Loucy (cell line): ENCODE results near the gene RACK1.

Experiments
- EZH2phosphoT487 ChIP-seq: fragments of 200-600 bp; IDR thresholded peaks from 2 replicates; pipeline ENCODE4 v1.6.1; 2018; ENCODE audit warnings: antibody characterized with exemption, mild to moderate bottlenecking, moderate library complexity, borderline replicate concordance
- TF ChIP-seq, protein P1 (sequence below): fragments of 200-600 bp; sonication (generic); conservative IDR thresholded peaks from 2 replicates; pipeline ENCODE4 v1.5.1; 2014; ENCODE audit warnings: mild to moderate bottlenecking, antibody characterized with exemption, low read length

DNA sequence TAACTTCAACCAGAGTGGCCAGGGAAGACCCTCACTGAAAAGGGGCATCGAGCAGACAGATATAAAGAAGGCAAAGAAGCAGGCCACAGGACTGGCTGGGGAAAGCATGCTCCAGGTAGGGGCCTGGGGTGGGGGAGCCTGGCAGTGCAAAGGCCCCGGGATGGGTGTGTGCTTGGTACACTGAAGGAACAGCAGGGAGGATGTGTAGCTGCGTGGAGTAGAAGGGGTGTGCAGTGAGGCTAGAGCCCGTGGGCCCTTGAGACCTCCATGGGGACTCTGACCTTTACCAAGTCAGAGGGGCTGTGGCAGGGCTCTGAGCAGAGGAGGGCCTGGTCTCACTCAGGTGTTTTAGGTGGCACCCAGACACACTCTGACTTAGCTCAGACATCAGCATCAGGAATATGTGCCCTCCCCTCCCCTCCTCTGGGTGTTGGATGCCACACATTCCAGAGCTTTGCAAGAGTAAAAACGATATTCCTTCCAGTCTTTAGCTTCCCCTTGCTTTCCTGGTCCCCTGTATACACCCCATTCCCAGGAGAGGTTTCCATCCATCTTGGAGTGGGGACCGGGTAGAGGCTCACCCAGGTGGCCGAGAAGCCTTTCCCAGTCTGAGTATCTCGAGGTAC lies 46.3 kb downstream of the RACK1 start:
- TF ChIP-seq, protein P1, sequence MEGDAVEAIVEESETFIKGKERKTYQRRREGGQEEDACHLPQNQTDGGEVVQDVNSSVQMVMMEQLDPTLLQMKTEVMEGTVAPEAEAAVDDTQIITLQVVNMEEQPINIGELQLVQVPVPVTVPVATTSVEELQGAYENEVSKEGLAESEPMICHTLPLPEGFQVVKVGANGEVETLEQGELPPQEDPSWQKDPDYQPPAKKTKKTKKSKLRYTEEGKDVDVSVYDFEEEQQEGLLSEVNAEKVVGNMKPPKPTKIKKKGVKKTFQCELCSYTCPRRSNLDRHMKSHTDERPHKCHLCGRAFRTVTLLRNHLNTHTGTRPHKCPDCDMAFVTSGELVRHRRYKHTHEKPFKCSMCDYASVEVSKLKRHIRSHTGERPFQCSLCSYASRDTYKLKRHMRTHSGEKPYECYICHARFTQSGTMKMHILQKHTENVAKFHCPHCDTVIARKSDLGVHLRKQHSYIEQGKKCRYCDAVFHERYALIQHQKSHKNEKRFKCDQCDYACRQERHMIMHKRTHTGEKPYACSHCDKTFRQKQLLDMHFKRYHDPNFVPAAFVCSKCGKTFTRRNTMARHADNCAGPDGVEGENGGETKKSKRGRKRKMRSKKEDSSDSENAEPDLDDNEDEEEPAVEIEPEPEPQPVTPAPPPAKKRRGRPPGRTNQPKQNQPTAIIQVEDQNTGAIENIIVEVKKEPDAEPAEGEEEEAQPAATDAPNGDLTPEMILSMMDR: no peak
- no peak for TF ChIP-seq EZH2phosphoT487
